KBM-7 (cell line): ENCODE results near the gene SCN3B.

Source experiments
- DNase-seq: peaks from one replicate; pipeline ENCODE4 v3.0.0-alpha.2; 2015
- in situ Hi-C: fragments of 300-500 bp; cut with MboI; formaldehyde crosslinking; loops from 2 replicates; pipeline ENCODE4 v1.14.3; 2020; ENCODE audit warnings: low sequenced_read_pairs, low pct_unique_long_range_greater_than_20kb, mixed read lengths

The SCN3B gene

DNA sequence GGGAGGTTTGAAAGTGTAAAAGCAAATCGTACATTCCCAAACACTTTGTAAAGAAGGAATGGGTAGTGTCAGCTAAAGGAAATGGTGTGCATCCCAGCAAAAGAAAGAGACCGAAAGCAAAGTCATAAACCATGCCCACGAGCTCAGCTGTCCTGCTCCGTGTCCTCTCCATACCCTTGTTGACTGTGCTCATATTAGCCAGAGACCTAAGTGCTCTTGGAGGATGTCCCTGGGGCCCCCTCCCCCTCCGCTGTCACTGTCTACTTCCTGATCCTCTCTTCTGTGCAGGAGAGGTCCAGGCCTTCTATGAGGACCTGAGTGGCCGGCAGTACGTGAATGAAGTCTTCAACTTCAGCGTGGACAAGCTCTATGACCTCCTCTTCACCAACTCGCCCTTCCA, 46.1 kb downstream of the SCN3B start:
- no peak for DNase-seq
- in situ Hi-C loops: no loop called here

DNA sequence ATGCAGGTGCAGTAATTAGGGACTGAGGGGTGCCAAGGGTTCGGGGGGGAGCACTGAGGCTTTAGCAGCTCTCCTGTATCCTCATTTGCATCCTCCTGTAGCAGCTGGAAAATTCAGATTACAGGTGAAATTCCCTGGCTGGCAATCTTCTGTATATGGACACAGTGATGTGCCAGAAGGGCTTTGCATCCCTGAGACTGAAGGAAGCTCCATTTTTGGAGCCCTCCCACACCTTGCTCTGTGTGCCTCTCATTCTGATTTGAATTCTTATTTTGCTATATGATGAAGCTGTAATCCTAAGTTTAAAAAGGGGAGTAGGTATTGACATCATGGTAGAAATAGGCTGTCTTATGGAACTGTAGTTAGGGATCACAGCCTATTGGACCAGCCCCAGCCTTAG, 46.6 kb downstream of the SCN3B start:
- in situ Hi-C loops: no loop called here
- no peak for DNase-seq

DNA sequence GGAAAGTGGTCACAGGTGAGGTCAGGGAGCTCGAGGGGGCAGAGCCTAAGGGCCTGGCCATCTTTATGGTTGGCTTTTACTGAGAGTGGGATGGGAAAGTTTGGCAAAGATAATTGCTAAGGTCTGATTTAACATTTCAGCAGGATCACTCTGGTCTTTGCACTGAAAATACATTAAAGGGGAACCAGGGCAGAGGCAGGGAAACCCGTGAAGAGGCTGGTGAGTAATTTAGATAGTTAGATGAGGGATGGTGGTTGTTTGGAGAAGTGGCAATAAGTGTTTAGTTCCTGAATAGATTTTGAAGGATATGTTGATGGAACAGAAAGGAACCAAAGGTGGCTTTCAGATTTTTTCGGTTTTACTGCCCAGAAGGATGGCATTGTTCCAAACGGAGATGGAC, 50.8 kb downstream of the SCN3B start:
- DNase-seq: no peak
- in situ Hi-C loops: no loop called here

DNA sequence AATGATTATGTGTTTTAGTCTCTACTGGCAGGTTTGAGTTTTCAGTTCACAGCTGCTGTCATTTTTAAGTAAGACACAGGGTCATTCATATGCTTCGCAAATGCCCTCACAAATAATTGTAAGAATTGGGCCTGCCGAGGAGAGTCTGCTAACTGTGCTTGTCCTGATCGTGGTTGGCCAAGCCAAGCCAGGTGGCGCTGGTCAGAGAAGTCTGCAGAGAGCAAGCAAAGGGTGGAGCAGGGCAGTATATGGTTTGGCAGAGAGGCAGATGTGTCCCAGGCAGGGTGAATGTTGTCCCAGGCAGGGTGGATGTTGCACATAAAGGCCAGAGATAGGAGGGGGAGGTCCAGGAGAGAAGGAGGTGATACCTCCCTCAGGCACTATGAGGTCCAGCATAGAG, 52.7 kb downstream of the SCN3B start:
- no peak for DNase-seq
- in situ Hi-C loops: no loop called here

DNA sequence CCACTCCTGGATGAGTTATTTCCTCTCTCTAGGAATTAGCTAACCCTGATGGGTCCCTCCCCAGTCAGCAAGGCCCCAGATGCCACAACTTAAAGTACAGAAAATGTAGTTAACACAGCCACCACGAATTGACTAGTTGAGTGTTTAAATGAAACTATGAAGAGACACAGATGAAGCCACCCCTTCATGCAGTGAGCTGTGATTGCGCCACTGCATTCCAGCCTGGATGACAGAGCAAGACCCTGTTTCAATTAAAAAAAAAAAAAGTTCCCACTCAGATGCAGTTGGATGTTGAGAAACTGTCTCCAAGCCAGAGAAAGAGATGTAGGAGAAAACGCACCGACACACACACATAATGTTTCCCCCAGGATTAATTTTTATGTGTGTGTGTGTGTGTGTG, 53.3 kb downstream of the SCN3B start:
- in situ Hi-C loops: no loop called here
- no peak for DNase-seq

DNA sequence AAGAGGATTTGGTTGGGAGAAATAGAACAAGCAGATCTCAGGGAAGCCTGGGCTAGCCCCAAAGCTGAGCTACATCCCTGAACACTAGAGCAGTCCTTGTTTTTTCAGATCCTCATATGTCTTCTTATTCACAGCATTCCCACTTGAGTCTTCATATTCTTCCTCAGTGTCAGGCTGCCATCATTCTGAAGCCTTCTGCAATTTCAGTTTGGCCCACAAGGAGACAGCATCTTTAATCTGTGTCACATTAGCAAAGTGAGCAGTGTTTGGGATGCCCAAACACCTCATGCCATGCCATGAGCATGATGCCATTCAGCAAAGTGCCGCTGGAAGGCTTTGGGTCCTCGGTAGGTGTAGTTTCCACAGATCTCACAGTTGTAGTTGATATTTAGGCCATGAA, 56.6 kb downstream of the SCN3B start:
- no peak for DNase-seq
- in situ Hi-C loops: no loop called here

DNA sequence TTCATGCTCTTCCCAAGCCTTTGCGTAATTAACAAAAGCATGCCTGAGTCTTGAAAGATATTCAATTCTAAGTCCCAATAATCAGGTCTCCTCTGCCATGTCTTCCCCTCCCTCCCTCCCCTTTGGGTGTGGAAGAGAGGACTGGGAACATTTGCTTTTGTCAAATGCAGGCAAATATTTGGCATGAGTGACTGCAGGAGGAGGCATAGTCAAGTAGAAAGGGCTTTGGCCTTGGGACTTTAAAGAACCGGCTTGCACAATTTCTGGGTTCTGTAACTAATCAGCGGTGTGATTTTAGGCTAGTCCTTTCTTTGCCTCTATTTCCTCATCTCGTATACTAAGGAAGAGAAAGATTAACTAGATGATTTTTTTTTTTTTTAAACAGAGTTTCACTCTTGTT, 59.5 kb downstream of the SCN3B start:
- in situ Hi-C loops: no loop called here
- no peak for DNase-seq

DNA sequence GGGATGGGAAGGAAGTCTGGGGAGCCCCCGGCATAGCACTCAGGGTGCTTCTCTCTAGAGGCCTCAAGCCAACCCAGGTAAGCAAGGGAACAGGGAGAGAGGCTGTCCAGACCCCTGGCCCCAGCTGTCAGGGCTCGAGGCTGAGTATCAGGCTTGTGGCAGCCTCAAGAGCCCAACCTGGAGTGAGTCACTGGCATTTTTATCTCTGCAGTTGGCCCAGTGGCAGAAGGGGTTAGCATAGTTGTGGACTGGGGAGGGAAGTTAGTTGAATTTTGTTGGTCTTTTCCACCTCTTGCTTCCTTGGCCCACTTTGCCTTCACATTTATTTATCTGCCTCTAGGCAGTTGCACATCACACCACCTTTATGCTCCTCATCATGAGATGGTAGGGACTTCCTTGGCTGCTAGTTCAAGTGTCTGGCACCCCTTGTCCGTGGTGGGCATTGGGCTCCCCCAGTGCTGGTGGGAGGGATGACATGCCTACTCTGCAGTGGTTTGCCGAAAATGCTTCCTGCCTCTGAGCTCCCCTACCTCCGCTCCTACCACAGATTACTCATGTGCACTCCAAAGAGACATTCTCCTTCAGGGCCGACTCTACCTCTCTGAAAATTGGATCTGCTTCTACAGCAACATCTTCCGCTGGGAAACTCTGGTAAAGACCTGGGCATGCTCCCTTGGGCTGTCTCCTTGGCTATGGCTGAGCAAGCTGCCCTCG, 60.1 kb downstream of the SCN3B start:
- DNase-seq: no peak

DNA sequence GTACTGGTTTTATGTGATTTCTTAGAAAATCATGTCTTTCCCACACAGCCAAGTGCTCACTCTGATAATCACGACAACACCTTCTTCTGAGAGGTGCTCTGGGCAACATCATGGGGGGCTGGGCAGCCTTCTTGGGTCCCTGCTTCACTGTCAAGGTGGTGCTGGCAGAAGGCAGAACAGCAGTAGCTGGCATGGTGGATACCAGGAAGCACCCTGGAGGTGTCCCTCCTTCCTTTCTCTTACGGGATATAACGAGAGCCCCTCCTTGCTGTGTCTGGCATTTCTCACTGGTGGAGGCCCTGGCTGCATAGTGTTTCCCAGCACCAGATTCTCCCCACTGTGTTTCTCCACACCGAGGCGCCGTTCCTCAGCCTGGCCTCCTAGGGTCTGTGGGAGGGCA, 60.9 kb downstream of the SCN3B start:
- in situ Hi-C loops: no loop called here

More for the DNA sequence above, 60.1 kb downstream of the SCN3B start:
- in situ Hi-C loops: no loop called here

DNA sequence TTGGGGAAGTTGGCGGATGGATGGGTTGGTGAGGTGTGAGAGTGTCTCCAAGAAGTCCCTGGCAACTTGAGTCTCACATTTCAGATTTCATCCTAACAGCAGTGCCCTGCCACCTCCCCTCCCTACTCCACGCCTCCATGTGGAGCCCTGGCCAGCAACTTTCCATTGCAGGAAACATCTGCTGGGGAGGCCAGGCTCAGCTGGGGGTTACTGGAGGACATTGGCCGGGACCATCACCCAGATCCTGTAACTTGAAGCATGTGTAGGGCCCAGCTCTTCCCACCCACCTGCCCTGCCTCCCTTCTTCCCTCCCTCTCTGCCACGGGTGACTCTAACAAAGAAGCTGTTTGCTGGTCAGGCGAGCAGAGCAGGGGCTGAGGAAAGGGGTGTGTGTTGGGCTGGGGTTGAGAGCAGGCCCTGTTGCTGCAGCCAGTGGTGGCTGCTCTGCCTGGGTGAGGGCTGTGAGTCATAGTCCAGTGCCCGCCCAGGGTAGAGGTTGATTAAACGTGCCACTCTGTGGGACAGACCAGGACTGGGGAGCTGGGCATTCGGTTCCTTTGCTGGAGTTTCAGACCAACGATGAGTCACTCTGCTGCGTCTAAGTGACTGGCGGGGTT, 64.0 kb downstream of the SCN3B start:
- DNase-seq: no peak
- in situ Hi-C loops: no loop called here

More for the DNA sequence above, 60.9 kb downstream of the SCN3B start:
- no peak for DNase-seq

DNA sequence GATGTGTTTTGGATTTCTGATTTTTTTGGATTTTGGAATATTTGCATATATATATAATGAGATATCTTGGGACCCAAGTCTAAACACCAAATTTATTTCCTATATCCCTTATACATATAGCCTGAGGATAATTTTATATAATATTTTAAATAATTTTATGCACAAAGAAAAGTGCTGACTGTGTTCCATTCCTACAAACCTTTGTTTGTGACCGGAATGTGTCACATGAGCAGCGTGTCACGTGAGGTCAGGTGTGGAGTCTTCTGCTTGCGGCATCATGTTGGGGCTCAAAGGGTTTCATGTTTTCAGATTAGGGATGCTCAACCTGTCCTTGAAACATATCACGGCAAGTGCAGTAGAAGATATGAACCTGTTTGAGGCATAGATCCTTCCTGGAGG, 65.6 kb downstream of the SCN3B start:
- DNase-seq: no peak
- in situ Hi-C loops: no loop called here

DNA sequence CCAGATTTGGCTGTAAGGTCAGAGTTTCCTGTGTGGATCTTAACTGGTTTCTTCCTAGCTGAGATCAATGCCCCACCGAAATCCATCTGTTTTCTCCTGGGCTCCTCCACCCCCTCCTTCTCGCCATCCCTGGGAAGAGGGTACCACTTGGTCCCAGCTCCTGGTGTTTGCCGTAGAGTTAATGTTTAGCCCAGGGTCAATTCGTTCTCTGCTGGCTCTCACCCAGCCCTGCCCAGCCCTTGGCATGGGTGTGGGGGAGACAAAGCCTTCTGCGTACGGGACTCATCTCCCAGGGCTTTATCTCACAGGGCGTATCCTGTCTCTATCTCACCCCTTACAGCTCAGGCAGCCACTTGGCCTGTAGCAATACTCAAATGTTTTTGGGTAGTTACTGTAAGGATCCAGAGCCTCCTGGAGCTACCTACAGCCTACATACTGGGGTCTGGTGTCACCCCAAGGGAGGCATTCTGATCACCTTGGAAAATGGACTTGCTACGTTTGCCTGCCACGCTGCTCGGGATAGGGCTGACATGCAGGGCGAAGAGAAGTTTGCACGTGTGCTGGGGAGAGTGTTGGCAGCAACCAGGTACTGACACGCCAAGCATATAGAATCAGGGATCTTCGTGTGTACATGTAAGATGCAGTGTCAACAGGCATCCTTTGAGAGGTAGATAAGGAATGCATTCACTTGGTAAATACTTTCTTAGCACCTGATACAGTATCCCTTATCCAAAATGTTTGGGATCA, 66.1 kb downstream of the SCN3B start:
- no peak for DNase-seq

DNA sequence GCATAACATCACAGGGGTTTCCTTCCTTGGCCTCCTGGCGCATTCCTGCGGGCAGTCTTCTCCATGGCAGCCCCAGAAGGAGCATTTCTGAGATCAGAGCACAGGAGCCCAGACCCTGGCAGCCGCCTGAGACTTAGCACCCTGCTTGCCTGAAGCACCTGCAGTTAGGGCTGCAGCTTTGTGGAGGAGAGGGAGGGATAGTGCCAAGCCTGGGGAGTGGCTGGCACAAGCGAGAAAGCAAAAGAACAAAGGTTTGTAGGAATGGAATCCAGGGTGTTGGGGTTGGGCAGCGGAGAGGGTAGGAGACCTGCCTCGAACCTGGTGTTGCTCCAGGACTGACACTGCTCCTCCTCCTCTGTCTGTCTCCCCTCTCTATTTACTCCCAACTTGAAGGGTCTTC, 66.9 kb downstream of the SCN3B start:
- DNase-seq: no peak
- in situ Hi-C loops: no loop called here

More for the DNA sequence above, 66.1 kb downstream of the SCN3B start:
- in situ Hi-C loops: no loop called here

DNA sequence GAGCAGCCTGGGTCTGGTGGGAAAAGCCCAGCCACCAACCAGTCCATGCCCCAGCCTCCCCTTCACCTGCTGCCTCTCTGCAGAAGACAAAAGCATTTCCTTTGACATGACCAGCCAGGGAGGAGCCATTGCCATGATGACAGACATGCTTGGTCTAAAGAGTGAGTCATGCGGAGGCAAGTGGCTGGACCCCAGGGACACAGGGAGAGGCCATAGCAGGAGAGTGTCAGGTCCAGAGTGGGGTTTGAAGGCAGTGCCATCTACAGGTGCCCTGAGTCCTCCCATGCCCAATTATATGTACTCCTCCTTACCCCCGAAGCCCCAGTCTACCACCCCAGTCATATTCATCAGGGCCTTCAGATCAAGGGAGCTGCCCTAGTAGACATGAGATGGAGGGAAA, 67.4 kb downstream of the SCN3B start:
- in situ Hi-C loops: no loop called here
- no peak for DNase-seq

DNA sequence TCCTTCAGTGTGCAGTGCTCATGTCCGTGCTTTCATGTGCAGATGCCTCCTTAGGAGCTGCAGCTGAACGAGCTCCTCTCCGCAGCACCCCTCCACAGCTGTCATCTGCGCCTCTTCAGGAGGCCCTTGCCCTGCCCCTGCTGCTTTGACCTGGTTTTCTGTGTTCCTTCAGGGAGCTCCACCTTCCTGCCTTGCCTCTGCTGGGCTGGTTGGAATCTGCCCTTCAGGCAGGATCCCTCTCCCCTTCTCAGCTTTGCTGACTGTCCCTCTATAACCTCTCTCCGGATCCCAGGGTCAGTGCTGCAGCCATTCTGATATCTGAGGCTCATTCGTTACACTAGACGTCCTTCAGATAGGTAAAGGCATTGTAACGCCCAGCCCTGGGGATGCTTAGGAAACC, 67.9 kb downstream of the SCN3B start:
- in situ Hi-C loops: no loop called here
- no peak for DNase-seq

DNA sequence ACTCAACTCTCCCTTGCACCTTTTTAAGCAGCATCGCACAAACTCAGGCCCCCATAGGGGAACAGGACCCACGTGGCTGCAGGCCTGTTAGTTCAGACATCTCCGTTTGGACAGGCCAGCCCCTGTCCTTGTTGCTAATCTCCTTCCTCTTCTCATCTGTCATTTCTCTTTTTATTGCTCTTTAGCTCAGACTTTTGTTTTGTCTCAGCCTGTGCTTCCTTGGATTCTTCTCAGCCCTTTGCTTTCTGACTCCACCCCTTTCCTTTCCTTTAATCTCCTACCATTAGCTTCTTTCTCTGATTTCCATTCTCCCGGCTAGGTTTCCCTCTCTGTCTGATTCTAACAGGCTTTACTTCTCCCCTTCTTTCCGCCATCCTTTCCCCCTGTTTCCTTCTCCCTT, 68.7 kb downstream of the SCN3B start:
- in situ Hi-C loops: no loop called here

DNA sequence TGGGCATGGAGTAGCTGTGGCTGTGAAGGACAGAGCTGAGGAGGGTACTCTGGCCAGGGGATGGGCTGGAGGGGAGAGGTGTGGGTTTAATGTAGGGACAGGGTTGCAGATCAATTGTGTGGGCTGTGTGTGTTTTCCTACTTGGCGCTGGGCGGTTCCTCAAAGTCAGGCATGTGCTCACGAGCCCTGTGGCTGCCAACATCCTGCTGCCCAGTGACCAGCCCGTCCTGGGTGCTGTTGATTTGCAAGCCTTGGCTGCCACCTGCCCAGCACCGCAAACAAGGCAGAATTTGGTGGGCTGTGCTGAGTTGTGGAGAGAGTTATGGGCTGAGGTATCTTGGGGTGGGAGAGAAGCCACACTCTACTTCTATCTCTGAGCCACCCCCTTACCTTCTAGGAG, 69.2 kb downstream of the SCN3B start:
- DNase-seq: no peak
- in situ Hi-C loops: no loop called here

More for the DNA sequence above, 68.7 kb downstream of the SCN3B start:
- DNase-seq: no peak

DNA sequence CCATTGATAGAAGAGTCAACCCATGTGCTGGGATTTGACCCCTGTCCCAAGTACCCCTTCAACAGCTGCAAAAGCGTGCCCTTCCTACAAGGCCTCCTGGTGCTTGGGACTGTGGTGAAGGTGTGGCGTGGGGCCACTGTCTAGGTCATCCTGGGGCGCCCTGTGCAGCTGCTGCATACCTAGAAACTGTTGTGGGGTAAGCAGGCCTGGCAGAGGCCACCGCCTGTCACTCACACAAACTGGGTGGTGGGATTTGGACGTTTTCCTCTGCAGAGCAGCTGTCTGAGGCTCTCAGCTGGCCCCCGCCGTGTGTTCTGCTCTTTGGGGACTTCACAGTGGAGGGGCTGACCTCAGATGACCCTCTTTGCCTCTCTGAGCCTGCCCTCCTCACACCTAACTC, 69.7 kb downstream of the SCN3B start:
- DNase-seq: no peak
- in situ Hi-C loops: no loop called here

DNA sequence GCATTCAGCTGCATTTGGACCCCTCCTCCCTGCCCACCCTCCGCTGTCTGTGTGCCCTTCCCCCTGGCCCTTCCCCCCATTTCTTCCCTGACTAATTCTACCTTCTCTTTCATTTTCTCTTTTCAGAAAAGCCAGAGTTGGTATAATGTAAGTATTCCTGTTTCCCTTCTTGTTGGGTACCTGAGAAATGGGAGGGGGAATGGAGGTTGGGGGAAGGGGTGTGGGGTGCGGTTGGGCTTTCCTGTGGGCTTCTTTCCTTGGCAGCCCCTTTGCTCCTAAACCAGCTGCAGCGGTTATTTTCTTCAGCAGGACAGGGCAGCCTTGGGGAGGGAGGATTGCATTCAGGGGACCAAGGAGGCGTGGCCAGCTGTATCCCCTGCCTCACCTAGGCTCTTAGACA, 70.2 kb downstream of the SCN3B start:
- in situ Hi-C loops: no loop called here
- no peak for DNase-seq

DNA sequence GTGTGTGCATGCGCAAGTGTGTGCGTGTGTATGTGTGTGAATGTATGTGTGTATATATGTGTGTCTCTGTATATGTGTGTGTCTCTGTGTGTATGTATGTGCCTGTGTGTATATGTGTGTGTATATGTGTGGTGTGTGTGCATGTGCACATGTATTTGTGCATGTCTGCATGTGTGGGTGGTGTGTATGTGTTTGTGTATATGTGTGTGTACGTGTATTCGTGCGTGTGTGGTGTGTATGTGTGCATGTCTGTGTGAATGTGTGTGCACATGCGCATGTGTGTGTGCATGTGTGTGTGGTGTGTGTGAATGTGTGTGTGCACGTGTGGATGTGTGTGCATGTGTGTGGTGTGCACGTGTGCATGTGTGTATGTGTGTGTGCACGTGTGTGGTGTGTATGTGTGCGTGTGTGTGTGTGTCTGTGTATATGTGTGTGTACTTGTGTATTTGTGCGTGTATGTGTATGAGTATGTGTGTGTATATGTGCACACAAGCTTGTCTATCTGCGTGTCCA, 71.4 kb downstream of the SCN3B start:
- DNase-seq: no peak
- in situ Hi-C loops: no loop called here
